CD14-positive monocyte (primary cell): Measurements from ENCODE around the gene CHST15. TPM values are rescaled to one million over a fixed set of nuclear protein-coding genes. Genes with fewer than 3 reads are reported as not detected.

ENCODE experiments used
- DNase-seq, 3 donors: peaks; one replicate each; pipeline ENCODE4 v3.0.0-alpha.2; 2011 to 2022
- H2AFZ ChIP-seq: 2 replicates; pipeline ENCODE4 v1.6.0; 2012; ENCODE audit warnings: mild to moderate bottlenecking, low read depth, low read length, inconsistent platforms; ENCODE audit not compliant: insufficient read depth, poor library complexity, severe bottlenecking
- H3K27ac ChIP-seq, 2 donors: 1 replicate in 1 of 2; 2 replicates in 1 of 2; pipeline ENCODE4 v1.5.1; 2012 to 2013; ENCODE audit warnings: low read length in 2 of 2, control low read depth in 1 of 2, inconsistent platforms in 1 of 2, low read depth in 1 of 2, mild to moderate bottlenecking in 1 of 2
- H3K27me3 ChIP-seq, 2 donors: one replicate each; pipeline versions ENCODE4 v1.6.0 to v1.6.1; 2011 to 2013; ENCODE audit warnings: low read length in 2 of 2; ENCODE audit not compliant: control insufficient read depth in 2 of 2, insufficient read depth in 2 of 2
- H3K36me3 ChIP-seq, 2 donors: replicated peaks in 1 of 2; 1 replicate in 1 of 2; 2 replicates in 1 of 2; pipeline versions ENCODE4 v1.5.1 to v1.6.1; 2012 to 2013; ENCODE audit warnings: low read length in 2 of 2, control low read depth in 1 of 2, inconsistent platforms in 1 of 2, mild to moderate bottlenecking in 1 of 2; ENCODE audit not compliant: insufficient read depth in 2 of 2, control insufficient read depth in 1 of 2
- H3K4me1 ChIP-seq, 2 donors: 1 replicate in 1 of 2; 2 replicates in 1 of 2; pipeline versions ENCODE4 v1.5.1 to v1.6.1; 2012 to 2013; ENCODE audit warnings: low read length in 2 of 2, control low read depth in 1 of 2, inconsistent platforms in 1 of 2, mild to moderate bottlenecking in 1 of 2, moderate library complexity in 1 of 2; ENCODE audit not compliant: insufficient read depth in 2 of 2, control insufficient read depth in 1 of 2
- H3K4me2 ChIP-seq: replicated peaks from 2 replicates; pipeline ENCODE3; 2012; ENCODE audit warnings: low read length, moderate library complexity, mild to moderate bottlenecking; ENCODE audit not compliant: poor library complexity, severe bottlenecking; ENCODE audit errors: extremely low read depth
- H3K4me3 ChIP-seq, 3 experiments: fragments of 200-600 bp in 1 of 3; sonication (generic) in 1 of 3; replicated peaks in 1 of 3; 1 replicate in 2 of 3; 2 replicates in 1 of 3; pipeline ENCODE4 v1.5.1; 2011 to 2013; ENCODE audit warnings: low read length in 3 of 3, mild to moderate bottlenecking in 3 of 3, control low read depth in 2 of 3, low read depth in 2 of 3, inconsistent platforms in 1 of 3, moderate library complexity in 1 of 3
- H3K79me2 ChIP-seq: 2 replicates; pipeline ENCODE4 v1.6.0; 2012; ENCODE audit warnings: mild to moderate bottlenecking, control low read depth, inconsistent platforms, low read length, moderate library complexity; ENCODE audit not compliant: insufficient read depth
- H3K9ac ChIP-seq: 2 replicates; pipeline ENCODE4 v1.6.0; 2017; ENCODE audit warnings: low read length, mild to moderate bottlenecking; ENCODE audit not compliant: insufficient read depth, poor library complexity, severe bottlenecking
- H3K9me3 ChIP-seq, 2 donors: replicated peaks in 1 of 2; 1 replicate in 1 of 2; 2 replicates in 1 of 2; pipeline versions ENCODE4 v1.5.1 to v1.6.1; 2012 to 2013; ENCODE audit warnings: low read length in 2 of 2, control low read depth in 1 of 2; ENCODE audit not compliant: control insufficient read depth in 1 of 2, insufficient read depth in 1 of 2
- H4K20me1 ChIP-seq: 2 replicates; pipeline ENCODE4 v1.6.0; 2012; ENCODE audit warnings: mild to moderate bottlenecking, low read length, control low read depth, moderate library complexity; ENCODE audit not compliant: insufficient read depth
- H3K27ac Mint-ChIP-seq, 7 donors: one replicate each; pipeline ENCODE4 v1.8.0; 2020; ENCODE audit warnings: mild to moderate bottlenecking in 7 of 7, mixed read lengths in 7 of 7, moderate library complexity in 6 of 7, inconsistent platforms in 2 of 7
- H3K27me3 Mint-ChIP-seq, 3 donors: one replicate each; pipeline ENCODE4 v1.8.0; 2021 to 2022; ENCODE audit warnings: low read depth in 3 of 3, mild to moderate bottlenecking in 3 of 3, mixed read lengths in 3 of 3, moderate library complexity in 3 of 3, inconsistent platforms in 1 of 3
- H3K36me3 Mint-ChIP-seq, 2 donors: one replicate each; pipeline ENCODE4 v1.8.0; 2020; ENCODE audit warnings: mixed read lengths in 2 of 2, inconsistent platforms in 1 of 2, mild to moderate bottlenecking in 1 of 2
- H3K4me1 Mint-ChIP-seq: one replicate; pipeline ENCODE4 v1.8.0; 2020; ENCODE audit warnings: mild to moderate bottlenecking, mixed read lengths
- H3K4me3 Mint-ChIP-seq, 2 donors: one replicate each; pipeline ENCODE4 v1.8.0; 2020; ENCODE audit warnings: mild to moderate bottlenecking in 2 of 2, mixed read lengths in 2 of 2, moderate library complexity in 1 of 2
- H3K9me3 Mint-ChIP-seq, 7 donors: one replicate each; pipeline ENCODE4 v1.8.0; 2020 to 2022; ENCODE audit warnings: mixed read lengths in 7 of 7, mild to moderate bottlenecking in 6 of 7, moderate library complexity in 6 of 7, inconsistent platforms in 2 of 7
- WGBS: methylation state at CpG from one replicate; pipeline ENCODE4 v1.1.5; 2013; ENCODE audit warnings: missing lambda C conversion rate; ENCODE audit not compliant: insufficient coverage; 5-methylcytosine and 5-hydroxymethylcytosine counted together
- intact Hi-C, 2 donors: fragments of 100-400 bp; cut with micrococcal nuclease; formaldehyde crosslinking; loops; one replicate each; pipeline versions ENCODE4 v1.15.0 to v1.15.1; 2023
- polyA plus RNA-seq, 3 donors: library from polyadenylated mRNA; depleted of rRNA in 1 of 3; unstranded in 2 of 3; stranded (reverse) in 1 of 3; fragments of 300-500 nt in 2 of 3; fragments of >200 nt in 1 of 3; fragmentation: Illumina TruSeq in 2 of 3; gene quantifications; 1 replicate in 2 of 3; 2 replicates in 1 of 3; pipeline ENCODE4 v1.2.3, GENCODE V29; 2012 to 2021
- TF ChIP-seq, protein P1 (sequence below): fragments of 200-600 bp; IDR thresholded peaks from one replicate; pipeline ENCODE4 v1.8.0; 2022; ENCODE audit warnings: antibody characterized with exemption, mild to moderate bottlenecking

Gene CHST15
- polyA plus RNA-seq, 3 donors, result 54.4 to 106 (median 87.5) TPM

DNA sequence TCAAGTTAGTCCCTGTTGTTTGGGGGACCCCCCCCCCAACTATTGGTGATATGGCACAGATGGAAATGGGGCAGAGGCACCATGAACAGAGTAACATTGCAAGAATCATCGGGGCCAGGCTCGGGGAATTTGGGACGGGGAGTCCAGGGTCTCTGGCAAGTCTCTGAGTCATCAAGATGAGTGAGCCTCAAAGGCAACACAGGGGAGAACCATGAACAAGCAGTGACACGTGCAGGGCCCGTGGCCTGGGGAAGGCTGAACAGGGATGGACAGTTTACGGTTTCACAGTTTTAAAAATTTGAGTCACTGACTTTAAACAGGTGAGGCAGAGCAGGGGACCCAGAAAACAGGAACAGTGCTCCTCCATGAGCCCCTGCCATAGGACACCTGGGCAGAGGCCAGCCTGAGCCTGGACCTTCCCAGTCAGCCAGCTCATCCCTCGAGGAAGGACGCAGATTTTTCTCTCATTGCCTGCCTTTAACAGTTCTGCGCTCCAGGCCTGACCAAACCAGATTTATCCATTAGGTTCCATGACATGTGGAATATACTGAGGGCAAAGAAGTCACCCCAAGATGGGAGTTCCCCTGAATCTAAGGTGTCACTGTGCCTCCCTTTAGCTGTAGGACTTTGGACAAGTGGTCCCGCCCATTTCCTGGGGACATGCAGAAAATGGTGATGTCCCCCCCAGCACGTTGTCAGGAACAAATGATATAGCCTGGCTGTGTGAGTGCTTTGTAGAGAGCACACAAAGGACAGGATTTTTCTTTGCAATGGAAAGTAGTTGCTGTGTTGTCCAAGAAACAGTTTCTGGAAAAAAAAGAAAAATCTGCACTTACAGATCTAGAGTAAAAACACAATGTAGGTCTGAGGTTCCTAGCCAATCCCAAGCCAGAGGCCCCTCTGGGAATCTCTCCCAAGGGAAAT is 23.8 kb downstream of the CHST15 start:
- Histone ChIP-seq H3K36me3 (peaks cover 0 to 47% of the 10 kb centered on the region in 2 donors), H3K9ac (no peak overlapping the region), H3K4me3 (no peak overlapping the region), H3K27ac (no peak overlapping the region), H3K27me3 (no peaks in the 10 kb centered on the region), H3K4me2 (no peak overlapping the region), H3K9me3 (no peaks in the 10 kb centered on the region), H4K20me1 (peaks cover 79% of the 10 kb centered on the region), H2AFZ (no peak overlapping the region), H3K79me2 (peaks cover 73% of the 10 kb centered on the region), H3K4me1 (peaks cover 69 to 89% of the 10 kb centered on the region in 2 donors)
- Mint-ChIP-seq H3K4me1 (peaks cover 81% of the 10 kb centered on the region), H3K36me3 (peaks cover 67 to 81% of the 10 kb centered on the region in 2 donors), H3K9me3 (peaks cover 0 to 2% (median 0%) of the 10 kb centered on the region in 7 donors), H3K4me3 (no peak overlapping the region), H3K27ac (peak overlapping the region in 3 of 7 donors; percentile 23 to 56 (median 36)), H3K27me3 (peaks cover 4 to 23% (median 5%) of the 10 kb centered on the region in 3 donors)
- TF ChIP-seq, protein P1, sequence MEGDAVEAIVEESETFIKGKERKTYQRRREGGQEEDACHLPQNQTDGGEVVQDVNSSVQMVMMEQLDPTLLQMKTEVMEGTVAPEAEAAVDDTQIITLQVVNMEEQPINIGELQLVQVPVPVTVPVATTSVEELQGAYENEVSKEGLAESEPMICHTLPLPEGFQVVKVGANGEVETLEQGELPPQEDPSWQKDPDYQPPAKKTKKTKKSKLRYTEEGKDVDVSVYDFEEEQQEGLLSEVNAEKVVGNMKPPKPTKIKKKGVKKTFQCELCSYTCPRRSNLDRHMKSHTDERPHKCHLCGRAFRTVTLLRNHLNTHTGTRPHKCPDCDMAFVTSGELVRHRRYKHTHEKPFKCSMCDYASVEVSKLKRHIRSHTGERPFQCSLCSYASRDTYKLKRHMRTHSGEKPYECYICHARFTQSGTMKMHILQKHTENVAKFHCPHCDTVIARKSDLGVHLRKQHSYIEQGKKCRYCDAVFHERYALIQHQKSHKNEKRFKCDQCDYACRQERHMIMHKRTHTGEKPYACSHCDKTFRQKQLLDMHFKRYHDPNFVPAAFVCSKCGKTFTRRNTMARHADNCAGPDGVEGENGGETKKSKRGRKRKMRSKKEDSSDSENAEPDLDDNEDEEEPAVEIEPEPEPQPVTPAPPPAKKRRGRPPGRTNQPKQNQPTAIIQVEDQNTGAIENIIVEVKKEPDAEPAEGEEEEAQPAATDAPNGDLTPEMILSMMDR, result no peak
- peak in 2 of 3 donors; percentile 26 to 75 for DNase-seq
- WGBS, result 94% methylated on average over 8 of the region's 11 CpGs
- intact Hi-C loops, result loop anchor here (5.0 kb wide), 2 partner anchors 32 to 42 kb away; no protein-coding TSS in a partner anchor

DNA sequence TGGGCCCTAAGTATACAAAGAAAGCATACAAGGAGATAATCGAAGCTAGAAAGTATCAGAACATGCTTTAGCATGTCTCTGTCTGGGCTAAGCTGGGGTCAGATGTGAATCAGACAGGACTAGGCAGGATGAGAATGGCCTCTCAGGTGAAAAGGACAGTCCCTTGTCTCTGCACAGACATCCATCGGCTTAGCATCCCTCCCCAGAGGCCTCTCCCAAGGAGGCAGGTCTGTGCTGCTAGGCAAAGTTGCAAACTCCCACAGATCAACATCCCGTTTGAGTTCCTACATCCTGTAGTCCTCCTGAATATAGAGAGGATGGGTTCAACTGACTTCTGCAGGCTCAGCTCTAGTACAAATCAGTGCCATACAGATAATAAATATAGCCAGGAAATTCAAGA is 24.5 kb downstream of the CHST15 start:
- Mint-ChIP-seq H3K9me3 (peaks cover 0 to 2% (median 0%) of the 10 kb centered on the region in 7 donors), H3K27ac (peak overlapping the region in 3 of 7 donors; percentile 56 to 92 (median 84)), H3K4me3 (peak overlapping the region in 1 of 2 donors; percentile 35), H3K36me3 (peaks cover 68 to 83% of the 10 kb centered on the region in 2 donors), H3K4me1 (peaks cover 81% of the 10 kb centered on the region), H3K27me3 (peaks cover 4 to 21% (median 5%) of the 10 kb centered on the region in 3 donors)
- Histone ChIP-seq H3K4me3 (no peak overlapping the region), H2AFZ (no peak overlapping the region), H3K27ac (peak overlapping the region in 1 of 2 donors; percentile 74), H3K4me1 (peaks cover 69 to 89% of the 10 kb centered on the region in 2 donors), H3K36me3 (peaks cover 0 to 45% of the 10 kb centered on the region in 2 donors), H3K79me2 (peaks cover 69% of the 10 kb centered on the region), H3K4me2 (no peak overlapping the region), H3K27me3 (no peaks in the 10 kb centered on the region), H3K9me3 (no peaks in the 10 kb centered on the region), H4K20me1 (peaks cover 78% of the 10 kb centered on the region), H3K9ac (no peak overlapping the region)
- intact Hi-C loops, result no loop called here
- no peak for DNase-seq
- WGBS, result 100% methylated on average over 1 of the region's 3 CpGs
- TF ChIP-seq, protein P1, result no peak
